Measurements from ENCODE around the gene CELA2B. TPM values are rescaled to one million over a fixed set of nuclear protein-coding genes. Genes with fewer than 3 reads are reported as not detected.

The CELA2B gene
- total and polyA plus RNA-seq, 10 of the 15 experiments (the other 5 are each of a cell fraction or from before 2014, with no cell fraction given) = not detected

GRCh38 chr1:15428815-15429435 lies 47.0 kb upstream of the CELA2B start:
- RAD21 ChIA-PET (ENCODE audit: unreplicated experiment) = interaction anchor here (0.8 to 1.0 kb wide), 2 partner anchors 16 to 106 kb away, joined by 3 read pairs; no protein-coding TSS in a partner anchor
- H3K4me2 ChIP-seq (ENCODE audit: control insufficient read depth, insufficient read depth) = no peak overlapping the region
- H3K36me3 ChIP-seq (ENCODE audit: control insufficient read depth in 2 of 2, insufficient read depth in 2 of 2, low read length in 1 of 2) = peaks cover 4 to 23% of the 10 kb centered on the region in 2 experiments; a peak in 3 of 4 replicates
- no peak overlapping the region for H3K9ac ChIP-seq (ENCODE audit: control insufficient read depth, insufficient read depth, low read length)
- CTCF ChIA-PET = interaction anchor here (0.6 to 10.2 kb wide), 4 partner anchors 10 to 166 kb away, joined by 3 to 178 read pairs (median 4); no protein-coding TSS in a partner anchor
- in situ Hi-C loops (cut with MboI) (loop anchor here (5.0 kb wide), 1 partner anchor 102 kb away; no protein-coding TSS in a partner anchor), intact Hi-C loops (cut with micrococcal nuclease; ENCODE audit: unreplicated experiment) (no loop called here)
- no peak overlapping the region for H3K4me3 ChIP-seq
- ATAC-seq (no peak), DNase-seq (ENCODE audit: low read depth, low spot score) (no peak), FAIRE-seq (no peak)
- SMC1A ChIA-PET (ENCODE audit: uncharacterized antibody, unreplicated experiment) = interaction anchor here (6.2 kb wide), 1 partner anchor 105 kb away, joined by 64 read pairs; no protein-coding TSS in a partner anchor
- no peaks in the 10 kb centered on the region for H3K9me3 ChIP-seq (replicated peaks; ENCODE audit: control insufficient read depth, insufficient read depth, low read length)
- WGBS (ENCODE audit: insufficient coverage, insufficient replicate concordance, low lambda C conversion rate, missing lambda C conversion rate) = 91% methylated on average over 18 of the region's 18 CpGs
- H3K27ac ChIP-seq (ENCODE audit: control insufficient read depth, insufficient read depth) = no peak overlapping the region
- no peaks in the 10 kb centered on the region for H3K4me1 ChIP-seq (ENCODE audit: control insufficient read depth, insufficient read depth, low read length)
- POLR2A ChIA-PET = no interaction called here
- TF ChIP-seq SKIL (IDR thresholded peaks at IDR 0.05; ENCODE audit: low read depth, poor library complexity, severe bottlenecking) = no peak
- TF ChIP-seq EED (IDR thresholded peaks at IDR 0.05; ENCODE audit: low read depth) = no peak
- no peak for TF ChIP-seq FOXM1 (IDR thresholded peaks at IDR 0.05; ENCODE audit: low read depth, low read length)
- TF ChIP-seq YBX1 (IDR thresholded peaks at IDR 0.05) = no peak
- TF ChIP-seq PAX8 (IDR thresholded peaks at IDR 0.05) = no peak
- TF ChIP-seq E2F8 (IDR thresholded peaks at IDR 0.05; ENCODE audit: low read depth, partially characterized antibody) = no peak
- no peak for TF ChIP-seq NR2C1 (IDR thresholded peaks at IDR 0.05)
- TF ChIP-seq SRF (IDR thresholded peaks at IDR 0.05; ENCODE audit: low read depth in 2 of 2, low read length in 2 of 2) = no peak
- no peak overlapping the region for H2AFZ ChIP-seq (ENCODE audit: control insufficient read depth, low read depth, low read length)
- no peaks in the 10 kb centered on the region; the same call in 1 of the 2 replicates for H3K79me2 ChIP-seq (ENCODE audit: control insufficient read depth, insufficient read depth, low read length)
- TSS peak; percentile 54 for BruUV-seq (replicated peaks)
- H3K27me3 ChIP-seq (replicated peaks in 1 of 2; ENCODE audit: control insufficient read depth in 2 of 2, insufficient read depth in 2 of 2, low read length in 1 of 2) = no peaks in the 10 kb centered on the region
- H4K20me1 ChIP-seq (ENCODE audit: control insufficient read depth, insufficient read depth) = peaks cover 4% of the 10 kb centered on the region; the same call in 1 of the 2 replicates

Data from GM12878 (cell line).